HFFc6 (cell line): Measurements from ENCODE around the gene EDEM2. TPM values are rescaled to one million over a fixed set of nuclear protein-coding genes. Genes with fewer than 3 reads are reported as not detected.
"Not testable (repeated sequence)": the region's sequence is repeated elsewhere in the genome, so short reads cannot be mapped to it uniquely, and the experiment has no call there.

ENCODE experiments used
- DNase-seq: peaks from one replicate; pipeline ENCODE4 v3.0.0-alpha.2; 2018
- H3K27ac Mint-ChIP-seq: 2 replicates; pipeline ENCODE4 v1.8.0; 2020; ENCODE audit warnings: mild to moderate bottlenecking, mixed read lengths
- H3K27me3 Mint-ChIP-seq: 2 replicates; pipeline ENCODE4 v1.8.0; 2021; ENCODE audit warnings: mild to moderate bottlenecking, moderate library complexity, mixed read lengths; ENCODE audit not compliant: insufficient read depth
- H3K36me3 Mint-ChIP-seq: 2 replicates; pipeline ENCODE4 v1.8.0; 2021; ENCODE audit warnings: low read depth, mixed read lengths
- H3K4me1 Mint-ChIP-seq: 2 replicates; pipeline ENCODE4 v1.8.0; 2020; ENCODE audit warnings: low read depth, mixed read lengths
- H3K4me3 Mint-ChIP-seq: 2 replicates; pipeline ENCODE4 v1.8.0; 2020; ENCODE audit warnings: mild to moderate bottlenecking, moderate library complexity, mixed read lengths
- H3K9me3 Mint-ChIP-seq: 2 replicates; pipeline ENCODE4 v1.8.0; 2020; ENCODE audit warnings: mild to moderate bottlenecking, mixed read lengths
- CTCF ChIP-seq: fragments of 200-600 bp; sonication (generic); IDR thresholded peaks from 2 replicates; pipeline ENCODE4 v1.5.0; 2021; ENCODE audit warnings: antibody characterized with exemption, mild to moderate bottlenecking
- total RNA-seq, 6 experiments: library from RNA; stranded (reverse); fragmentation: NEBNext Ultra II Directional; extraction: Animal tissue kit (Norgen Biotek cat#: 25700); gene quantifications; 2 replicates in 1 of 6; 3 replicates in 5 of 6; pipeline ENCODE4 v1.2.3, GENCODE V29; 2021

Gene EDEM2
- total RNA-seq, 6 experiments from 2014 or later = 29.5 to 33.3 (median 32.0) TPM

GRCh38 chr20:35077341-35077740 lies 69.8 kb downstream of the EDEM2 start:
- TF ChIP-seq CTCF = no peak

GRCh38 chr20:35071436-35072153 lies 75.5 kb downstream of the EDEM2 start:
- Mint-ChIP-seq H3K9me3 (peaks cover 19% of the 10 kb centered on the region), H3K36me3 (peaks cover 60% of the 10 kb centered on the region)
- H3K27me3 Mint-ChIP-seq, DNase-seq, H3K27ac Mint-ChIP-seq, H3K4me3 Mint-ChIP-seq, H3K4me1 Mint-ChIP-seq: not testable (repeated sequence)

More at GRCh38 chr20:35077341-35077740, 69.8 kb downstream of the EDEM2 start:
- Mint-ChIP-seq H3K9me3 (peaks cover 19% of the 10 kb centered on the region), H3K36me3 (peaks cover 51% of the 10 kb centered on the region), H3K4me3 (no peak overlapping the region), H3K27ac (no peak overlapping the region), H3K27me3 (no peaks in the 10 kb centered on the region), H3K4me1 (no peaks in the 10 kb centered on the region; the same call in 1 of the 2 replicates)
- no peak for DNase-seq

GRCh38 chr20:35066194-35066593 lies 80.9 kb downstream of the EDEM2 start:
- Mint-ChIP-seq H3K4me3 (no peak overlapping the region), H3K9me3 (no peaks in the 10 kb centered on the region), H3K36me3 (peaks cover 36% of the 10 kb centered on the region), H3K27me3 (no peaks in the 10 kb centered on the region), H3K27ac (peak overlapping the region; percentile 2; the same call in 1 of the 2 replicates), H3K4me1 (peaks cover 39% of the 10 kb centered on the region)
- no peak for TF ChIP-seq CTCF
- DNase-seq = no peak

Other genes with a start within 250 kb of the EDEM2 start
- 10 to 100 TPM; 72.1 to 86.8 (median 76.6) TPM for gene GSS, start 191.5 kb downstream of the EDEM2 start, total RNA-seq
- under 1 TPM in 2 of 6 experiments, not detected in 4; 0.07 to 0.19 TPM for gene MYH7B, start 191.5 kb downstream of the EDEM2 start, total RNA-seq
- gene TRPC4AP, start 54.5 kb downstream of the EDEM2 start, total RNA-seq = 10 to 100 TPM; 70.7 to 89.8 (median 81.6) TPM
- gene PROCR, start 24.7 kb upstream of the EDEM2 start, total RNA-seq = 10 to 100 TPM; 21.0 to 29.6 (median 23.4) TPM
- gene MMP24, start 79.4 kb upstream of the EDEM2 start, total RNA-seq = 1 to 10 TPM in 1 of 6 experiments, under 1 TPM in 5; 0.48 to 1.2 (median 0.65) TPM
- gene MMP24OS, start 130.8 kb upstream of the EDEM2 start, total RNA-seq = 100 to 1,000 TPM in 4 of 6 experiments, 10 to 100 TPM in 2; 91.7 to 117 (median 105) TPM
- 100 to 1,000 TPM; 176 to 194 (median 185) TPM for gene EIF6, start 137.4 kb upstream of the EDEM2 start, total RNA-seq
- not detected for gene FAM83C, start 145.1 kb upstream of the EDEM2 start, total RNA-seq